Measurements from ENCODE around the gene DGCR2.

DNA sequence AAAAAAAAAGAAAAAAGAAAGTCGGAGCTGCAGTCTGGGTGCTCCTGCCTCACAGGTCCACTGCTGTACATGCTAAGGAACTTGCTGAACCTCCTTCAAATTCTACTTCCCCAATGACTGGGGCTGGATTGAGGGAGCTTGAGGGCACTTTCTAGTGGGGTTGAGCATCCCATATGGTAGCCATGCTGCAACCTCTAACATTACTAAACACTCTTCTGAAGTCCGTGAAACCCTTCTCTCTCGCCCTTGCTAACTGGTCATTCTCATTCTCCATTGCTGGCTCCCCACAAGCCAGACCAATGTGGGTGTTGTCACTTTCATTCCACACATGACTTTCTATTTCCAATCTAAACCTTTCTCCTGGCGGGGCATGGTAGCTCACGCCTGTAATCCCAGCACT lies 21.0 kb upstream of the DGCR2 start:
- no peak for TF ChIP-seq POLR2A (IDR thresholded peaks at IDR 0.05)
- TF ChIP-seq POLR2AphosphoS5 (IDR thresholded peaks at IDR 0.05): no peak
